Measurements from ENCODE around the gene PRKCZ.

PRKCZ gene

GRCh38 chr1:2067981-2068380 is 17.8 kb downstream of the PRKCZ start:
- peaks cover 4 to 11% of the 10 kb centered on the region in 2 donors for H3K27me3 ChIP-seq (ENCODE audit: control insufficient read depth in 1 of 2, insufficient read depth in 2 of 2, low read length in 2 of 2)
- peaks cover 3 to 5% of the 10 kb centered on the region in 2 donors for H3K9me3 ChIP-seq (ENCODE audit: control insufficient read depth in 2 of 2, low read length in 2 of 2)

GRCh38 chr1:2068951-2069350 is 18.7 kb downstream of the PRKCZ start:
- Histone ChIP-seq H3K36me3 (ENCODE audit: control insufficient read depth in 2 of 2, insufficient read depth in 2 of 2, low read length in 2 of 2) (no peaks in the 10 kb centered on the region), H3K27ac (ENCODE audit: low read length) (no peak overlapping the region), H3K4me1 (ENCODE audit: control insufficient read depth, insufficient read depth, low read length) (no peaks in the 10 kb centered on the region), H3K27me3 (ENCODE audit: control insufficient read depth in 1 of 2, insufficient read depth in 2 of 2, low read length in 2 of 2) (peaks cover 12 to 20% of the 10 kb centered on the region in 2 donors), H3K9ac (ENCODE audit: low read length in 2 of 2) (no peak overlapping the region), H3K9me3 (ENCODE audit: control insufficient read depth in 2 of 2, low read length in 2 of 2) (peaks cover 3 to 5% of the 10 kb centered on the region in 2 donors), H3K4me3 (ENCODE audit: low read length in 2 of 2) (no peak overlapping the region)

More at GRCh38 chr1:2067981-2068380, 17.8 kb downstream of the PRKCZ start:
- Histone ChIP-seq H3K4me1 (ENCODE audit: control insufficient read depth, insufficient read depth, low read length) (no peaks in the 10 kb centered on the region), H3K4me3 (ENCODE audit: low read length in 2 of 2) (no peak overlapping the region), H3K27ac (ENCODE audit: low read length) (no peak overlapping the region), H3K36me3 (ENCODE audit: control insufficient read depth in 2 of 2, insufficient read depth in 2 of 2, low read length in 2 of 2) (no peaks in the 10 kb centered on the region), H3K9ac (ENCODE audit: low read length in 2 of 2) (no peak overlapping the region)

- H3K27ac ChIP-seq (ENCODE audit: low read length): no peak overlapping the region
- H3K27me3 ChIP-seq (ENCODE audit: control insufficient read depth in 1 of 2, insufficient read depth in 2 of 2, low read length in 2 of 2): peaks cover 14 to 22% of the 10 kb centered on the region in 2 donors
- H3K9ac ChIP-seq (ENCODE audit: low read length in 2 of 2): no peak overlapping the region
- H3K4me1 ChIP-seq (ENCODE audit: control insufficient read depth, insufficient read depth, low read length): no peaks in the 10 kb centered on the region
- H3K4me3 ChIP-seq (ENCODE audit: low read length in 2 of 2): no peak overlapping the region
- no peaks in the 10 kb centered on the region for H3K9me3 ChIP-seq (ENCODE audit: control insufficient read depth in 2 of 2, low read length in 2 of 2)
- no peaks in the 10 kb centered on the region for H3K36me3 ChIP-seq (ENCODE audit: control insufficient read depth in 2 of 2, insufficient read depth in 2 of 2, low read length in 2 of 2)
These were observed 19.8 kb downstream of the PRKCZ start for GRCh38 chr1:2070016-2070415.

GRCh38 chr1:2070800-2071530 is 20.8 kb downstream of the PRKCZ start:
- Histone ChIP-seq H3K27me3 (ENCODE audit: control insufficient read depth in 1 of 2, insufficient read depth in 2 of 2, low read length in 2 of 2) (peaks cover 14 to 24% of the 10 kb centered on the region in 2 donors), H3K4me1 (ENCODE audit: control insufficient read depth, insufficient read depth, low read length) (no peaks in the 10 kb centered on the region), H3K27ac (ENCODE audit: low read length) (no peak overlapping the region), H3K9me3 (ENCODE audit: control insufficient read depth in 2 of 2, low read length in 2 of 2) (no peaks in the 10 kb centered on the region), H3K4me3 (ENCODE audit: low read length in 2 of 2) (no peak overlapping the region), H3K36me3 (ENCODE audit: control insufficient read depth in 2 of 2, insufficient read depth in 2 of 2, low read length in 2 of 2) (no peaks in the 10 kb centered on the region), H3K9ac (ENCODE audit: low read length in 2 of 2) (no peak overlapping the region)

GRCh38 chr1:2072109-2072806 is 22.0 kb downstream of the PRKCZ start:
- Histone ChIP-seq H3K4me3 (ENCODE audit: low read length in 2 of 2) (no peak overlapping the region), H3K4me1 (ENCODE audit: control insufficient read depth, insufficient read depth, low read length) (no peaks in the 10 kb centered on the region), H3K27me3 (ENCODE audit: control insufficient read depth in 1 of 2, insufficient read depth in 2 of 2, low read length in 2 of 2) (peaks cover 16 to 25% of the 10 kb centered on the region in 2 donors), H3K27ac (ENCODE audit: low read length) (no peak overlapping the region), H3K9ac (ENCODE audit: low read length in 2 of 2) (no peak overlapping the region), H3K9me3 (ENCODE audit: control insufficient read depth in 2 of 2, low read length in 2 of 2) (no peaks in the 10 kb centered on the region), H3K36me3 (ENCODE audit: control insufficient read depth in 2 of 2, insufficient read depth in 2 of 2, low read length in 2 of 2) (no peaks in the 10 kb centered on the region)

- Histone ChIP-seq H3K27ac (ENCODE audit: low read length) (no peak overlapping the region), H3K36me3 (ENCODE audit: control insufficient read depth in 2 of 2, insufficient read depth in 2 of 2, low read length in 2 of 2) (no peaks in the 10 kb centered on the region), H3K9ac (ENCODE audit: low read length in 2 of 2) (no peak overlapping the region), H3K4me3 (ENCODE audit: low read length in 2 of 2) (no peak overlapping the region), H3K9me3 (ENCODE audit: control insufficient read depth in 2 of 2, low read length in 2 of 2) (peaks cover 0 to 5% of the 10 kb centered on the region in 2 donors), H3K4me1 (ENCODE audit: control insufficient read depth, insufficient read depth, low read length) (no peaks in the 10 kb centered on the region), H3K27me3 (ENCODE audit: control insufficient read depth in 1 of 2, insufficient read depth in 2 of 2, low read length in 2 of 2) (peaks cover 16 to 25% of the 10 kb centered on the region in 2 donors)
These were observed 22.7 kb downstream of the PRKCZ start for GRCh38 chr1:2072891-2073290.

- H3K9me3 ChIP-seq (ENCODE audit: control insufficient read depth in 2 of 2, low read length in 2 of 2): peaks cover 5 to 11% of the 10 kb centered on the region in 2 donors
- H3K27me3 ChIP-seq (ENCODE audit: control insufficient read depth in 1 of 2, insufficient read depth in 2 of 2, low read length in 2 of 2): peaks cover 16 to 25% of the 10 kb centered on the region in 2 donors
- H3K27ac ChIP-seq (ENCODE audit: low read length): no peak overlapping the region
- H3K9ac ChIP-seq (ENCODE audit: low read length in 2 of 2): no peak overlapping the region
- H3K4me3 ChIP-seq (ENCODE audit: low read length in 2 of 2): no peak overlapping the region
- no peaks in the 10 kb centered on the region for H3K4me1 ChIP-seq (ENCODE audit: control insufficient read depth, insufficient read depth, low read length)
- H3K36me3 ChIP-seq (ENCODE audit: control insufficient read depth in 2 of 2, insufficient read depth in 2 of 2, low read length in 2 of 2): no peaks in the 10 kb centered on the region
These were observed 23.4 kb downstream of the PRKCZ start for GRCh38 chr1:2073382-2074230.

GRCh38 chr1:2074396-2074795 is 24.2 kb downstream of the PRKCZ start:
- Histone ChIP-seq H3K9ac (ENCODE audit: low read length in 2 of 2) (no peak overlapping the region), H3K4me3 (ENCODE audit: low read length in 2 of 2) (no peak overlapping the region), H3K9me3 (ENCODE audit: control insufficient read depth in 2 of 2, low read length in 2 of 2) (peaks cover 5 to 11% of the 10 kb centered on the region in 2 donors), H3K27me3 (ENCODE audit: control insufficient read depth in 1 of 2, insufficient read depth in 2 of 2, low read length in 2 of 2) (peaks cover 16 to 25% of the 10 kb centered on the region in 2 donors), H3K27ac (ENCODE audit: low read length) (no peak overlapping the region), H3K36me3 (ENCODE audit: control insufficient read depth in 2 of 2, insufficient read depth in 2 of 2, low read length in 2 of 2) (no peaks in the 10 kb centered on the region), H3K4me1 (ENCODE audit: control insufficient read depth, insufficient read depth, low read length) (no peaks in the 10 kb centered on the region)

GRCh38 chr1:2074944-2075740 is 24.9 kb downstream of the PRKCZ start:
- Histone ChIP-seq H3K9me3 (ENCODE audit: control insufficient read depth in 2 of 2, low read length in 2 of 2) (peaks cover 5 to 12% of the 10 kb centered on the region in 2 donors), H3K4me3 (ENCODE audit: low read length in 2 of 2) (no peak overlapping the region), H3K4me1 (ENCODE audit: control insufficient read depth, insufficient read depth, low read length) (no peaks in the 10 kb centered on the region), H3K36me3 (ENCODE audit: control insufficient read depth in 2 of 2, insufficient read depth in 2 of 2, low read length in 2 of 2) (no peaks in the 10 kb centered on the region), H3K27ac (ENCODE audit: low read length) (no peak overlapping the region), H3K27me3 (ENCODE audit: control insufficient read depth in 1 of 2, insufficient read depth in 2 of 2, low read length in 2 of 2) (peaks cover 13 to 21% of the 10 kb centered on the region in 2 donors), H3K9ac (ENCODE audit: low read length in 2 of 2) (no peak overlapping the region)

- no peak overlapping the region for H3K4me3 ChIP-seq (ENCODE audit: low read length in 2 of 2)
- H3K9ac ChIP-seq (ENCODE audit: low read length in 2 of 2): no peak overlapping the region
- H3K9me3 ChIP-seq (ENCODE audit: control insufficient read depth in 2 of 2, low read length in 2 of 2): peaks cover 5 to 21% of the 10 kb centered on the region in 2 donors
- H3K4me1 ChIP-seq (ENCODE audit: control insufficient read depth, insufficient read depth, low read length): no peaks in the 10 kb centered on the region
- H3K27me3 ChIP-seq (ENCODE audit: control insufficient read depth in 1 of 2, insufficient read depth in 2 of 2, low read length in 2 of 2): peaks cover 13 to 21% of the 10 kb centered on the region in 2 donors
- no peaks in the 10 kb centered on the region for H3K36me3 ChIP-seq (ENCODE audit: control insufficient read depth in 2 of 2, insufficient read depth in 2 of 2, low read length in 2 of 2)
- no peak overlapping the region for H3K27ac ChIP-seq (ENCODE audit: low read length)
These were observed 26.6 kb downstream of the PRKCZ start for GRCh38 chr1:2076826-2077225.
